Astrocyte of the cerebellum (primary cell): ENCODE data around the gene DIP2C.

Source experiments
- DNase-seq: peaks from one replicate; pipeline ENCODE4 v3.0.0-alpha.2; 2011; ENCODE audit warnings: low read depth
- H3K4me3 ChIP-seq: 2 replicates; pipeline ENCODE4 v1.5.1; 2011; ENCODE audit warnings: mild to moderate bottlenecking, low read depth, low read length, moderate library complexity
- in situ Hi-C: cut with HindIII; loops from 2 replicates; pipeline ENCODE4 v1.10.0; 2017; ENCODE audit warnings: low sequenced_read_pairs
- TF ChIP-seq, protein P1 (sequence below): IDR thresholded peaks from 2 replicates; pipeline ENCODE4 v1.5.1; 2012; ENCODE audit warnings: low read length, low read depth, moderate library complexity, mild to moderate bottlenecking; ENCODE audit errors: missing control alignments

The DIP2C gene

DNA sequence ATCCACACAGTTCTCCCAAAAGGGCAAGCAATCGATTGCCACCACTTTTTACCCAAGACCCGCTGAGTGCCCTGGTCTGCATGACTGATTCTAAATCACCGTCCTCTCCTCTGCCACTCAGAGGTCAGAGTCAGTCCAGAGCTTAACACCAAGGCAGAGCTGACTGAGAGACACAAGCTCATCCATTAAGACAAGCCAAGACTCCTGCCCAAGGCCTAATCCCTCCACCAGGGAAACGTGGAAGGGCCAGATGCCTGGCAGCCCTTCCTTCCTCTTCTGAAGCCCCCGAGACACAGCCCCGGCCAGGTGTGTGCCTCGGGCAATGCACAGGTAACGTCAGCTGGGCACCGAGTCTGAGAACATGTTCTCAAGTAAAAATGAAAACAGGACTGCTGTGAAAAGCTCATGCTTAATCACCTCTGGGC, 51.7 kb downstream of the DIP2C start:
- in situ Hi-C loops = no loop called here
- DNase-seq = no peak
- TF ChIP-seq, protein P1, sequence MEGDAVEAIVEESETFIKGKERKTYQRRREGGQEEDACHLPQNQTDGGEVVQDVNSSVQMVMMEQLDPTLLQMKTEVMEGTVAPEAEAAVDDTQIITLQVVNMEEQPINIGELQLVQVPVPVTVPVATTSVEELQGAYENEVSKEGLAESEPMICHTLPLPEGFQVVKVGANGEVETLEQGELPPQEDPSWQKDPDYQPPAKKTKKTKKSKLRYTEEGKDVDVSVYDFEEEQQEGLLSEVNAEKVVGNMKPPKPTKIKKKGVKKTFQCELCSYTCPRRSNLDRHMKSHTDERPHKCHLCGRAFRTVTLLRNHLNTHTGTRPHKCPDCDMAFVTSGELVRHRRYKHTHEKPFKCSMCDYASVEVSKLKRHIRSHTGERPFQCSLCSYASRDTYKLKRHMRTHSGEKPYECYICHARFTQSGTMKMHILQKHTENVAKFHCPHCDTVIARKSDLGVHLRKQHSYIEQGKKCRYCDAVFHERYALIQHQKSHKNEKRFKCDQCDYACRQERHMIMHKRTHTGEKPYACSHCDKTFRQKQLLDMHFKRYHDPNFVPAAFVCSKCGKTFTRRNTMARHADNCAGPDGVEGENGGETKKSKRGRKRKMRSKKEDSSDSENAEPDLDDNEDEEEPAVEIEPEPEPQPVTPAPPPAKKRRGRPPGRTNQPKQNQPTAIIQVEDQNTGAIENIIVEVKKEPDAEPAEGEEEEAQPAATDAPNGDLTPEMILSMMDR = no peak
- no peak overlapping the region for H3K4me3 ChIP-seq

DNA sequence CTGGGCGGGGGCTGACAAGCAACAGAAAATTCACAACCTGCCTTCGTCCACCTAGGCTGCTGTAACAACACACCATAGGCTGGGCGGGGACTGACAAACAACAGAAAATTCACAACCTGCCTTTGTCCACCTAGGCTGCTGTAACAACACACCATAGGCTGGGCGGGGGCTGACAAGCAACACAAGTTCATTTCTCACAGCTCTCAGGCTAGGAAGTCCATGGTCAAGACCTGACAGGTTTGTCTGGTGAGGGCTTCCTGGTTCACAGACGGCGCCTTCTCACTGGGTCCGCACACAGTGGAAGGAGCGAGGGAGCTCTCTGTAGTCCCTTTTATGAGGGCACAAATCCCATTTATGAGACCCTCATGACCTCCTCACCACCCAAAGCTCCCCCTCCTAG, 52.2 kb downstream of the DIP2C start:
- TF ChIP-seq, protein P1 = no peak
- DNase-seq = no peak
- in situ Hi-C loops = no loop called here
- H3K4me3 ChIP-seq = no peak overlapping the region

DNA sequence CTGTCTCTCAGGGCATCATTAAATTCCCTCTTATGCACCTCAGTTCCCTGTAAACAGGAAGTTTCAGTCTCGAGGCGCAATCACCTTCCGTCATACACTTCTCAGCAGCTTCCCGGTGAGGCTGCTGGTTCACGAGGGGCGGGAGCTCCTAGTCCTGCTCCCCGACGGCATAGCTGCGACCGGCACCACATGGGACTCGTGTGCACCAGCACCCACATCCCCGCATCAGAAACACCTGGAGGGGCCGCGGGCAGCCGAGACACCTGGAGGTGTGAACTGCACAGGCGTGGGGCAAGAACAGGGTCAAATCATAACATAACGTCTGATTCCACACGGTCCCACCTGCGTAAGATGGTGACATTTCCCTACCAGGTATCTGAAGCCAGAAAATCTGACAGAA, 52.7 kb downstream of the DIP2C start:
- DNase-seq = no peak
- in situ Hi-C loops = no loop called here
- H3K4me3 ChIP-seq = no peak overlapping the region
- TF ChIP-seq, protein P1 = no peak

DNA sequence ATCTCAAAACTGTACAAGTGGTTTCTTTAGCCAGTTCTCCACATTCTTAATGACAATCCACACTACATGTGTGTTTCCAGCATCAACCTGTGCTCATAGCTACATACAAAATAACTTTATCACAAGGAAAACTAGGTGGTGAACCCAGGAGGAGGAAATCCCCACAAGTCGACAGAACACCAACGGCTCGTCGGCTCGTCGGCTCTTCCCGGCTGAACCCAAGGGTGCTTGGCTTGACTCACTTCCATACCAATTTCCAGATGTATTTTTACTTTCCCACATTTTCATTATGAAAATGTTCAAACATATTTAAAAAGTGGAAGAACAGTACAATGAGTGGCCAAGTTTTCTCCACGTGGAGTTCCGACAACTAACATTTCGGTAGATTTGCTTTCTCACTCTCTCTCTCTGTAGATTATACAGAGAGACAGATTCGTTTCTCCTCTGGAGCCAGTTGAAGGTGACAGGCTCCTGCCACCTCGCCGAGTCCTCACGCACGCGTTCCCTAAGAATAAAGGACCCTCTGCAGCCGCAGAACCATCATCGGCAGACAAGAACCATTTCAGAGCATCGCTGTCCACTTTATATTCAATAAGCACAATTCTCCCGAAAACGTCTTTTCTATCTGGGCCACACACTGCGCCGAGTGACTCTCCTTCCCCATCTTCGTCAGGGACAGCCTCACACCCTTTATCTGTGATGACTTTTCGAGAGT, 53.3 kb downstream of the DIP2C start:
- no peak overlapping the region for H3K4me3 ChIP-seq
- no peak for DNase-seq
- TF ChIP-seq, protein P1 = no peak
- in situ Hi-C loops = no loop called here

DNA sequence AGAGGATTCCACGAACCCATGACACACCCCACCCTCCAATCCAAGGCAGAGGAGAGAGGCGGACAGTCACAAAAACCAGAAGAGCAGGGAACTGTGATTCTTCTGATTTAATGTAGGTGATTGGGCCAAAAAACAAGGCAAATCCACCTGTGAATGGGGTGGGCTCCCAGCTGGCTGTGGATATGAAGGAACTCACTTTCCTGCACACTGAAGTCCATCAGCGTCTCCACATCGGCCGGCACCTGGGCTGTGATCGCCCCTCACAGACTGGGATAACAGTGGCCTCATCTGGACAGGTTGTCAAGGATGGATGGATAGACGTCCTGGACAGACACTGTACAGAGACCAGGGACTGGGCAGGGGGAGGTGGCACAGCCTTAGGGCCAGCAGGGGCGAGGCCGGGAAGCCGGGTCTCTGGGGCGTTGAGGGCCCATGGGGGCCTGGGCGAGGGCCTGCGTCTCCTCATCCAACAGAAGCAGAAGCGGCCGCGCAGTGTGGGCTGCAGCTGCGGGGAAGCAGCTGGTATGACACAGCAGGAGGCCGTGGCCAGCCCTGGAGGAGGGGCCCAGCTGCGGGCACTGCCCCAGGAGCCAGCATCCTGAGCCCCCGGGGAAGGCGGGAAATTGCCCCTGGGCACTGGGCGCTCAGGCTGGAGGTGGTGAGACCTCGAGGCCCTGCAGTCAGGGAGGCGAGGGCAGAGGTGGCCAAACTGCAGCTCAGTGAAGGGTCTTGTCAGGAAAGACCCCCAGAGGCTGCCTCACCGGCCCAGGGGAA, 54.2 kb downstream of the DIP2C start:
- TF ChIP-seq, protein P1 = no peak
- in situ Hi-C loops = no loop called here
- no peak overlapping the region for H3K4me3 ChIP-seq
- DNase-seq = no peak

DNA sequence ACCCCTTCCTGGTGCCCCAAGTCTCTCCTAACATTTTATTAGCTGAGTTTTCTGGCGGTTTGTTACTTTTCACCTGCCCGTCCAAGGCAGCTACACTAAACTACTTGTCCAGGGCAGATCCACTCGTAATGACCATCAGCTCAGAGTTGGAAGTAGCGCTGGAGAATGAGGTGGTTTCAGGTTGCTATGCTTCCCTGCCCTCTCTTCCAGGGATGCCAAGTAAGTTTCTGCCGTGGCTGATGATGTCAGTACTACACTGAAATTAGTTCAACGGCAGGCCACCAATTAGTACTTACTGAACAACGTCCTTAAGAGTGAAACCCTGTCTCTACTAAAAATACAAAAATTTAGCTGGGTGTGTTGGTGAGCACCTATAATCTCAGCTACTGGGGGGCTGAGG, 55.2 kb downstream of the DIP2C start:
- DNase-seq = no peak
- TF ChIP-seq, protein P1 = no peak
- in situ Hi-C loops = no loop called here
- H3K4me3 ChIP-seq = no peak overlapping the region
